B cell (primary cell): Measurements from ENCODE around the gene SLC25A48.

ENCODE experiments used
- EZH2 ChIP-seq: IDR thresholded peaks from 2 replicates; pipeline ENCODE4 v1.6.1; 2012; ENCODE audit warnings: borderline replicate concordance, low read depth, mild to moderate bottlenecking, moderate library complexity, low read length; ENCODE audit not compliant: insufficient read depth, poor library complexity, severe bottlenecking
- TF ChIP-seq, protein P1 (sequence below): fragments of 200-600 bp; IDR thresholded peaks from one replicate; pipeline ENCODE4 v1.8.0; 2022; ENCODE audit warnings: antibody characterized with exemption, mild to moderate bottlenecking

- TF ChIP-seq EZH2, result no peak
- TF ChIP-seq, protein P1, sequence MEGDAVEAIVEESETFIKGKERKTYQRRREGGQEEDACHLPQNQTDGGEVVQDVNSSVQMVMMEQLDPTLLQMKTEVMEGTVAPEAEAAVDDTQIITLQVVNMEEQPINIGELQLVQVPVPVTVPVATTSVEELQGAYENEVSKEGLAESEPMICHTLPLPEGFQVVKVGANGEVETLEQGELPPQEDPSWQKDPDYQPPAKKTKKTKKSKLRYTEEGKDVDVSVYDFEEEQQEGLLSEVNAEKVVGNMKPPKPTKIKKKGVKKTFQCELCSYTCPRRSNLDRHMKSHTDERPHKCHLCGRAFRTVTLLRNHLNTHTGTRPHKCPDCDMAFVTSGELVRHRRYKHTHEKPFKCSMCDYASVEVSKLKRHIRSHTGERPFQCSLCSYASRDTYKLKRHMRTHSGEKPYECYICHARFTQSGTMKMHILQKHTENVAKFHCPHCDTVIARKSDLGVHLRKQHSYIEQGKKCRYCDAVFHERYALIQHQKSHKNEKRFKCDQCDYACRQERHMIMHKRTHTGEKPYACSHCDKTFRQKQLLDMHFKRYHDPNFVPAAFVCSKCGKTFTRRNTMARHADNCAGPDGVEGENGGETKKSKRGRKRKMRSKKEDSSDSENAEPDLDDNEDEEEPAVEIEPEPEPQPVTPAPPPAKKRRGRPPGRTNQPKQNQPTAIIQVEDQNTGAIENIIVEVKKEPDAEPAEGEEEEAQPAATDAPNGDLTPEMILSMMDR, result no peak
These were observed 7.3 kb upstream of the SLC25A48 start for GRCh38 chr5:135826994-135827671.
